GM08714 (cell line): Measurements from ENCODE around the gene F2.

Source experiments
- H3K4me3 ChIP-seq: fragments of 200-500 bp; sonication (Bioruptor generic); 2 replicates; pipeline ENCODE4 v1.5.1; 2014; ENCODE audit warnings: mild to moderate bottlenecking, low read length, inconsistent platforms
- ZNF274 ChIP-seq: IDR thresholded peaks from 2 replicates; pipeline ENCODE4 v1.6.1; 2012; ENCODE audit warnings: mild to moderate bottlenecking, low read depth, low read length

The F2 gene

DNA sequence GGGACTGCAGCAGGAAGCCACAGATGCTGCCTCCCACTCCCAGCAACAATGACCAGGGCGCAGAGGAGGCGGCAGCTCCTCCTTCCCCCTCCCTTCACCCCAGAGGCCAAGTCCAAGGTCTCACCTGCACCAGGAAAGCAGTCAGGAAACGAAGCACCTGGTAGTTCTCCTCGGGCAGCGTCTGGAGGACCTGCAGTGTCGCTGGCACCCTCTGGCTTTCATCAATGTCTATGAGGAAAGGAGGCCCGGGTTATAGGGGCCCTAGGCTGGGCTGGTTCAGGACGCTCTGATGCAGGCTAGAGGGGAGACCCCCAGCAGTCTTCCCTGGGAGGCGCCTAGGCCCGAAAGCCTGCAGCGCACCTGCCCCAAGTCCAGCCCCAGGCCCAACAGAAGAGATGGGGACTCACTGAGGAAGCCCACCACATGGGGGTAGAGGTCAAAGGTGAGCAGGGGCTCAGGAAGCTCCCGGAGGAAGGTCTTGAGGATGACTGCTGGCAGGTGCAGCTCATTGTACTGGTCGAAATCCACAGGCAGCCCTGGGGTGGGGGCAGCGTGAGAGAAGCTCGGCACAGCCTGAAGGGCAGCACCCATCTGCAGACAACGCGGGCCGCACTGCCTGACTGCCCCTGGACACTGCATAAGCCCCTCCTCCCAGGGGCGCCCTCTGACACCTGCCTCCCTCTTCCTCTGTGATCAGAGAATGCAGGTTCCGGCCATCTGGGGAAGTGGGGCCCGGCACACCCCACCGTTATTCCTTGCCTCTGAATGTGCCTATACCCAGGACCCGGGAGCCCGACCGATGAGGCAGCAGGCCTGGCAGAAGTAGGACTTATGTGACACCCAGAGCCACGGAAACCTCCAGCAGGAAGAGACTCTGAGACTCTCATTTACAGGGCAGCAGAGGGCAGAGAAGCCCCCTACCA is 39.5 kb upstream of the F2 start:
- H3K4me3 ChIP-seq: no peak overlapping the region
- TF ChIP-seq ZNF274: no peak

DNA sequence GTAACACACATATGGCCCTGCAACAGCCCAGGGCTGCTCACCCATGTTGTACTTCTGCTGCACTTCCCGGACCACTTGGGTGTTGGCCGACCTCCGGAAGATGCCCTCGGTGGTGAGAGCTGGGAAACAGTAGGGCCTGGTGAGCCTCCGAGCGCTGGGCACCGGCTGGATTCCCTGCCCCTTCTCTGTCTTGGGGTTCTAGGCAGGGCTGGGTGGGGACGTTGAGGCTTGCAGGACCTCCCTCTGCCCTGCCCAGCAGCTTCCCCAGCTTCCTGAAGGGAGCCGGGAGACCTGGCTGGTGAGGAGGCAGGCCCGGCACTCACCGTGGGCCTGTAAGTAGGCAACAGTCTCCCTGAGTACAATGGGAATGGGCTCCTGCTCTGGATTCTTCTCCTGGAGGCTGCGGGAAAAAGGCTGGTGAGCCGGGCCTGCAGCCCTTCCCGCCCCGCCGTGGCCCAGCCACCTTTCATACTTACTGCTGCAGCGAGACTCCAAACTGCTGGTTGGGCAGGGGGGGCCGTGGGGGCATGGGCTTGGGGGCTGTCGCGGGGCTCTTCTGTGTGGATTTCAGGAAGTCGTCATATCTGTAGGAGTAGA is 38.8 kb upstream of the F2 start:
- no peak for TF ChIP-seq ZNF274
- no peak overlapping the region for H3K4me3 ChIP-seq

DNA sequence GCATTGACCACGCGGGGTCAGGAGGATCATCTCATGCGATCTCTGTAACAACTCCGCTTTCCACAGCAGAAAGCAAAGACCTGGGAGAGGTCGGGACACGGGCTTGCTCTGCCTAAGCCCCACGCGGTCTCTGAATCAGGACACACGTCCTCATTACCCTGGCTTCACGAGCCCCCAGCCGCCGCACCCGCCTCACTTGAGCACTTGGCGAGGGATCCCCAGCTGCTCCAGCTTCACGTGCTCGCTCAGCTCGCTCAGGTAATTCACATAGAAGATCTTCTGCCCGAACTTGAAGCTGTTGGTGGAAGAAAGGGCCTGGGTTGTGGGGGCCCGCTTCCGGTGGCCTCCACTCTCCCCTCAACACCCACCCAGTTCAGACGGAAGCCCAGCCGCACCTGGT is 38.2 kb upstream of the F2 start:
- H3K4me3 ChIP-seq: no peak overlapping the region
- TF ChIP-seq ZNF274: no peak

DNA sequence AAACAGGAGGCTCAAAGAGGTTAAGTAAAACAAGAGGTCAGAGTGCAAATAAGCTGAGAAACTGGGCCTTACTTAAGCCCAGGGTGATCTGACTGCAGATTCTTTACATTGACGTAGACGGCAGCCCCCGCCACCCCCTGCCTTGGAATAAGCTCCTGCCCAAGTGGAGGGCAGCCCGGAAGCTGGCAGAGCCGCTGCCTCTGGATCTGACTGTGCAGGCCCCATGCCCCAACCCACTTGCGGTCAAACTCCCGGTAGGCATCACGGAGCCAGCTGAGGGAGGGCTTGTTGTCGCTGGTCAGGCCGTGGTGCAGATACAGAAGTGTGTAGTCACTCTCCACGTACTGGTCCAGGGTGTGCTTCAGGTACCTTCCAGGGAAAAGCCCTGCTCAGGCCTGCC is 37.2 kb upstream of the F2 start:
- H3K4me3 ChIP-seq: no peak overlapping the region
- TF ChIP-seq ZNF274: no peak

DNA sequence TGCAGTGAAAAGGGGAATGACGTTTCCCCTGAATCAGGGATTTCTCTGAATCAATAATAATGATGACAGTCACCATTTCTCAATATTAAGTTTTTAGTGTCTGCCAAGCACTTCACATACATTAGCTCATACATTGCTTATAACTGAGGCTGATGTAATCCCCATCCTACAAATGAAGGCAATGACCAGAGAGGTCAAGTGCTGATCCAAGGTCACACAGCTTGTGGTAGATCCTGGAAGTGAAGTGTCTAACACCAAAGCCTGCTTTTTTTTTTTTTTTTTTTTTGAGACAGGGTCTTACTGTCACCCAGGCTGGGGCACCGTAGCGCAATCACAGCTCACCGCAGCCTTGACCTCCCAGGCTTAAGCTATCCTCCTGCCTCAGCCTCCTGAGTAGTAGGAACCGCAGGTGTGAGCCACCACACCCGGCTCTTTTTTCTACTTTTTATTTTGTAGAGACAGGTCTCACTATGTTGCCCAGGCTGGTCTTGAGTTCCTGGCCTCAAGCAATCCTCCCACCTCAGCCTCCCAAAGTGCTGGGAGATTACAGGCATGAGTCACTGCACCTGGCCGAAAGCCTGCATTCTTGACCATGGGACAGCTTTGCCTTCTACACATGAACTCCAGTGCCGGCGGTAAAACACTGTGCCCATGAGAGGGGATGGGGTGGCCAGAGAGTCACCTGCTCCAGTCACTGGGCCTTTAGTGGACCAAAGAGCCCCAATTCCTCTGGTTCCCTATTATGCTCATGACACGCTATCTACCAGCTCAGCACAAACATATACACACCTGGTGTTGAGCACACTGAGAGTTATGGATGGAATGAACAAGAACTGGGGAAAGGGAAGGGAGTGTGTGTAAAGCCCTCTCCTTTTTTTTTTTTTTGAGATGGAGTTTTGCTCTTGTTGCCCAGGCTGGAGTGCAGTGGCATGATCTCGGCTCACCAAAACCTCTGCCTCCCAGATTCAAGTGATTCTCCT is 36.0 kb upstream of the F2 start:
- TF ChIP-seq ZNF274: no peak
- H3K4me3 ChIP-seq: no peak overlapping the region

DNA sequence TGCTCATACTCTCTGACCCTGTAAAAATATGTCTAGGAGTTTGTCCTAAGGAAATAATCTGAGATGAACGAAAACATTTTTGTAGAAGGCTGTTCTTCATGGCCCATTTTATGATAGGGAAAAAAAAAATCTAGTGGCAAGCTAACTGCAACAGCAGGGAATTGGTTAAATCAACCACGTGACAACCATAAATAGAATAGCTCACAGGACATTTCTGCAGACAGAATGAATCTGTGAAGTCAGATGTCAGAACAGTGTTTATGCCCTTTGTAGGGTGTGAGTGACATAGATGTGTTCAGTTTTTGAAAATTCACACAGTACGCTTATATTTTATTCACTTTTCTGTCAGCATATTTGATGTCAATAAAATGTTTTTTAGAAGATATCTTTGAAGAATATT is 34.6 kb upstream of the F2 start:
- no peak for TF ChIP-seq ZNF274
- no peak overlapping the region for H3K4me3 ChIP-seq

DNA sequence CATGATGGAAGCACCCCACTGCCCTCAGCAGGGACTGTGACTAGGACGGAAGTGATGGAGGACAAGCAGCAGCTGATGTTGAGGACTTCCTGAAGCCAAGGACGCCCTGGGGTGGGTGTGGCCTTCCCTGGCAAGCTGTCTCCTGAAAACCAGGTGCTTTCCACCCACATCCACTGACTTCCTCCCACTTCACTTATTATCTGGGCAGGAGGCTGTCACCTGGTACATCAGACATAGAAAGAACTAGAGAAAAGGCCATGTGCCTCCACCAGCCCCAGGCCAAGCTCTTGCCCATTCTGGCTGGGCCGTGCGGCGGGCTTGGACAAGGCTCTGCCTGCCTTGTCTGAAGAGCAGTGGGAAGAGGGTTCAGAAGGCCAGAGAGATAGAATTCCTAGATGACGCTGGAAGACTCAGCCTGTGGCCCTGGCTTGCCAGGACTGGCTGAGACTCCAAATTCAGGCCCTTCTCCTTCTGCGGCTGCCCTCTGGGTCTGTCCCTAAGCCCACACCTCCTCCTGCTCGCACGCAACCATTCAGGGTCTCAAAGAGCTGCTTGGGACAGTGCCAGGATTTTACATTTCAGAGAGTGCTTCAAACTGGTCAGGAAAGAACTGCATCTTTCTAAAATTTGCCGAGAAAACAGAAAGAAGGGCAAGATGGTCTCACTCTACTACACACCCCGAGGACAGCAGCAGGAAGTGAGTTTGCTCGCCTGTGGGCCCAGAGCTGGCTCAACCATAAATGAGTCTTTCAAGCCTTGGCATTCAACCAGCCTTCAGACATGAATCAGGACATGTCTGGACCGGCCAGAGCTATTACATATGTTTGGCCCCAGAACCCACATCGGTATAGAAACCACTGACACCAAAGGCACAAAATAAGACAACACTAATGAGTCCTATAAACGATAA is 31.9 kb upstream of the F2 start:
- no peak for TF ChIP-seq ZNF274

DNA sequence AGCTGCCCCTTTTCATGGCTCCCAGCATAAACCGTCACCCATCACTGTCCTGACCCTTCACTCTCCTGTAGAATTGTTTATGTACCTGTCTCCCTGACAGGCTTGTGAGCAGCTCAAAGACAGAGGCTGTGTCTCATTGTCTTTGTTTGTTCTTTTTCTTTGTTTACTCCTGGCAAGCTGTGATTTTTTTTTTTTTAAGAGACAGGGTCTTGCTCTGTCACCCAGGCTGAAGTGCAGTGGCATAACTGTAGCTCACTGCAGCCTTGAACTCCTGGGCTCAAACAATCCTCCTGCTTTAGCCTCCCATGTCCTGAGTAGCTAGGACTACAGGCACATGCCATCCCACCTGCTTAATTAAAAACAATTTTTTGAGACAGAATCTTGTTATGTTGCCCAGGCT is 28.3 kb upstream of the F2 start:
- no peak overlapping the region for H3K4me3 ChIP-seq
- no peak for TF ChIP-seq ZNF274

More for the DNA sequence above, 31.9 kb upstream of the F2 start:
- H3K4me3 ChIP-seq: no peak overlapping the region

DNA sequence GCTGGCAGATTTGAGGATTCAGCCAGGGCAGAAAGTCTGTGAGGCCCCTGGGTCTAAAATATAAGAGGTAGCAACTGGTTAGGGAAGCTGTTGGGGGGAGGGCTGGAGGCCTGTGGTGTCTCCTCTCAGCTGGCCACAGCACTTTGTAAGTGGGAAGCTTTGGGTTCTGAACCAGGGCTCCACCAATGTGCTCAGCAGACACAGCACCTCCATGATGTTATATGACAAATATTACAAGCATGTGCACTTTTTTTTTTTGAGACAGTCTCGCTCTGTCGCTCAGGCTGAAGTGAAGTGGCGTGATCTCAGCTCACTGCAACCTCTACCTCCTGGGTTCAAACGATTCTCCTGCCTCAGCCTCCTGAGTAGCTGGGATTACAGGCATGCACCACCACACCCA is 26.6 kb upstream of the F2 start:
- no peak for TF ChIP-seq ZNF274
- H3K4me3 ChIP-seq: no peak overlapping the region

DNA sequence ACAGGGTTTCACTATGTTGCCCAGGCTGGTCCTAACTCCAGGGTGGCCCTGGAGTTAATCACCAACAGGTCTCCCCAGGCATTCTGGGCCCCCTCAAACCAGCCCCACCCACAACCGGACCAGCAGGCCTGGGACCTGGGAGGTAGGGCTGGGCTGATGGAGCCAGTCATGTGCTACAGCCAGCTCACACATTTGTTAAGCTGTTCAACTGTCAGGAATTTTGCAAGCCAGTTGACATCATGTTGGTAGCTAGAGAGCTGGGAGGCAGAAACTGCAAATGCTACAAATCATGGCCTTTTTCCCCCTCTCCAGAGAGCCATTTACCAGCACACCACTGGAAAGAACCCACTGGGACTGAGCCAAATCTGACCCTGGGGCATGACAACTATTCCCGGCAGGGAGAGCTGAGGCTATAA is 25.4 kb upstream of the F2 start:
- no peak for TF ChIP-seq ZNF274
- H3K4me3 ChIP-seq: no peak overlapping the region

DNA sequence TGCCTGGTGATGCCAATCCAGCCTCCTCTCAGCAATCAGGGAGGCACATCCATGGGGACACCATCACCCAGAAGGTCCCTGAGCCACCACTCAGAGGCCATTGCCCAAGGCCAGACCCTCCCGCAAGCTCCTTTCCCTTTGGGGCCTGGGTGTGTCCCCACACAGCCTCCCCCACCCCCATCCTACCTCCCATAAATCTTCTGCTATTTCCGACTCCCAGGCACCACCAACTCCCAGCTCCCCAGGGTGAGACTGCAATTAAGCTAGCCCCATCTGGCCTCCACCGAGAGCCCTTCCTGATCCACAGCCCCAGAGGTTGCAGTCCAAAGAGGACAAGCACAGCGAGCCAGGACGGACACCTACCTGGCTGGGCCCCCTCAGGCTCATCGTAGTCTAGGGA is 24.9 kb upstream of the F2 start:
- TF ChIP-seq ZNF274: no peak
- H3K4me3 ChIP-seq: no peak overlapping the region

DNA sequence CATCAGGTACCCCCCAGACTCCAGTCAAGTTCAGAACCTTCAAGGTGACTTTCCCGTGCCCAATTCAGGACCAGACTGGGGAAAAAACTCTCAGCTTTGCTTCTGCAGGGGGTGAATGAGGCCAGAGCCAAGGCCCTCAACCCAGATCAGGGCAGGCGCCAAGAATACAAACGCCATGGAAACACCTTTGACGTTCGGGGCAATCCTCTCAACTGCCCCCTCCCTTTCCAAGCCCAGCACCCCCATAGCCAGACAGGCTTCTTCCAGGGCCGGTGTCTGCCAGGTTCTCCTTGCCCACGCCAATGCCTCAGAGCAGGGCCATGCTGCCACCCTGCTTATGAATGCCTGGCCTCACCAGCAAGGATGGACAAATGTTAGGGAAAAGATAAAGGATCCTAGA is 24.4 kb upstream of the F2 start:
- TF ChIP-seq ZNF274: no peak
- H3K4me3 ChIP-seq: no peak overlapping the region

DNA sequence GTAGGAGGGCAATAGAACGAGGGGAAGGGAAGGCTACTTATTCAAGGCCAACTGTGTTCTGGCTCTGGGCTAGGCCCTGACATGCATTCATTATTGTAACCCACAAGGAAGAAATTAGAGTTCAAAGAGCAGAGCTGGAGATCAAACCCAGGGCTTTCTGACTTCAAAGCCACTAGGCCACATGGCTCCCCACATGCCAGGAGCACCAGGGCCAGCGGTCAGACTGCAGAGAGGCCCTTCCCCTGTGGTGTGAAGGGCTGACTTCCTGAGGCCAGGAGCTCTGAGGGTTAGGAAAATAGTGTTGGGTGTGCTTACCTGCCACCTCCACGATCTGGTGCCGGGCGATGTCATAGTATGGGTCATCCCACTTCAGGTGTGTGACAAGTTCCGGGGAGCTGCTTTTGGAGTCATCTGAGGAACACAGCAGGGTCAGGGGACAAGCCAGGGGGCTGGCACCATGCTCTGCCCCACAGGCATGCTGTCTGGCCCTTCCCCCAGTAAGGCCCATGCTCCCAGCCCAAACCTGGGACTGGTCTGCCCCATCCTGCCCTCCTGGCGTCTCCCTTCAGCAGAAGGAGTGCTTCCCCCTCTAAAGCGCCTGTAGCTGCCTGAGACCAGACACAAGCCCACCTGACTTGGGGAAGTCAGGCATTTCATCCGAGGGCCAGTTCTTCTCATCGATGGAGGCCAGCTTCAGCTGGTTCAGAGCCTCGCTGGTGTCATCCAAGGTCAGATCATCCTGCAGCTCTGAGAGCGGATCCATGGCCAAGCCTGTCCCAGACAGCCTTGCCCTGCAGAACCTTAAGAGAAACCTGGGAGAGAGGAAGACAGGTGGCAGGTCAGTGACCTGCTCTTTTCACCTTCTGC is 23.4 kb upstream of the F2 start:
- no peak overlapping the region for H3K4me3 ChIP-seq
- TF ChIP-seq ZNF274: no peak

DNA sequence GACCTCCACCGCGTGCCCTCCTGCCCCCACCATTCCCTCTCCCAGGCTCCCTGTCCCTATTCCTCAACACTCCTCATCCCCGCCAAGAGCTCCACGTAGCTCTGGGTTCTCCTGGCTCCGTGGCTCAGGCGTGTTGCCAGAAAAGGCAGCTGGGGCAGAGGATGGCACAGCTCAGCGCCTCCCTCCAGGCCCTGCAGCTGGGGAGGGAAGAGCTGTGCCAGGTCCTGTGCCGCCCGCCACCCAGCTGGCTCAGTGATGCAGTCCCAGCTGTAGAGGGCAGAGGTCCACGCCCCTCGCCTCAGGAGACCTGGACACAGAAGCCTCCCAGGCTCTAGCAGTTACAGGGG is 22.8 kb upstream of the F2 start:
- TF ChIP-seq ZNF274: no peak
- no peak overlapping the region for H3K4me3 ChIP-seq
